Body of pancreas (tissue), 4 donors: ENCODE data around the gene AUTS2.

Experiments
- POLR2A ChIP-seq, 3 donors: fragments of 450-650 bp; IDR thresholded peaks; one replicate each; pipeline ENCODE4 v1.6.1; 2016; ENCODE audit warnings: antibody characterized with exemption in 3 of 3, mild to moderate bottlenecking in 2 of 3
- TF ChIP-seq, protein P1 (sequence below), 7 experiments: fragments of 450-650 bp in 4 of 7; fragments of 200-600 bp in 3 of 7; sonication (generic) in 3 of 7; IDR thresholded peaks; one replicate each; pipeline ENCODE4 v1.5.1; 2016 to 2019; ENCODE audit warnings: antibody characterized with exemption in 7 of 7

DNA sequence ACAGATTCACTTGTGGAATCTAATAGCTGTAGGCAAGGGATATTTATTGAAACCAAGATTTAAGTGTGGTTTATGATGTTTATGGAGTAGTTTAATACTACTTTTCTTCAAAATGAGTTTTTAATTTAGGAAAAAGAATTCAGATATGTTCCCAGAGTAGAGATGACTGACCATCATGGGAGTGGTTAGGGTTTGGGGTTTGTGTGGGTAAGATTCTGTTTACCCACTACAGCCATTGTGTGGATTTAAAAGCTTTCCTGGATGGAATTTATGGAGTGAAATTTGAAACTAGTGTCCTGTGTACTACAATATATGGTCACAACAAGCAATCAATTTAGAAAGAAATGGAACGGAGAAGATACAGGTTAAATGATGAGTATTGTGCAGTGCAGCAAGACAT is 453.5 kb downstream of the AUTS2 start:
- TF ChIP-seq, protein P1, sequence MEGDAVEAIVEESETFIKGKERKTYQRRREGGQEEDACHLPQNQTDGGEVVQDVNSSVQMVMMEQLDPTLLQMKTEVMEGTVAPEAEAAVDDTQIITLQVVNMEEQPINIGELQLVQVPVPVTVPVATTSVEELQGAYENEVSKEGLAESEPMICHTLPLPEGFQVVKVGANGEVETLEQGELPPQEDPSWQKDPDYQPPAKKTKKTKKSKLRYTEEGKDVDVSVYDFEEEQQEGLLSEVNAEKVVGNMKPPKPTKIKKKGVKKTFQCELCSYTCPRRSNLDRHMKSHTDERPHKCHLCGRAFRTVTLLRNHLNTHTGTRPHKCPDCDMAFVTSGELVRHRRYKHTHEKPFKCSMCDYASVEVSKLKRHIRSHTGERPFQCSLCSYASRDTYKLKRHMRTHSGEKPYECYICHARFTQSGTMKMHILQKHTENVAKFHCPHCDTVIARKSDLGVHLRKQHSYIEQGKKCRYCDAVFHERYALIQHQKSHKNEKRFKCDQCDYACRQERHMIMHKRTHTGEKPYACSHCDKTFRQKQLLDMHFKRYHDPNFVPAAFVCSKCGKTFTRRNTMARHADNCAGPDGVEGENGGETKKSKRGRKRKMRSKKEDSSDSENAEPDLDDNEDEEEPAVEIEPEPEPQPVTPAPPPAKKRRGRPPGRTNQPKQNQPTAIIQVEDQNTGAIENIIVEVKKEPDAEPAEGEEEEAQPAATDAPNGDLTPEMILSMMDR (IDR thresholded peaks at IDR 0.05) = no peak
- no peak for TF ChIP-seq POLR2A (IDR thresholded peaks at IDR 0.05)
